Measurements from ENCODE around the gene CREG1.
A peak's percentile ranks its signal among the peaks of the same experiment; 100 is the strongest.

CREG1 gene

DNA sequence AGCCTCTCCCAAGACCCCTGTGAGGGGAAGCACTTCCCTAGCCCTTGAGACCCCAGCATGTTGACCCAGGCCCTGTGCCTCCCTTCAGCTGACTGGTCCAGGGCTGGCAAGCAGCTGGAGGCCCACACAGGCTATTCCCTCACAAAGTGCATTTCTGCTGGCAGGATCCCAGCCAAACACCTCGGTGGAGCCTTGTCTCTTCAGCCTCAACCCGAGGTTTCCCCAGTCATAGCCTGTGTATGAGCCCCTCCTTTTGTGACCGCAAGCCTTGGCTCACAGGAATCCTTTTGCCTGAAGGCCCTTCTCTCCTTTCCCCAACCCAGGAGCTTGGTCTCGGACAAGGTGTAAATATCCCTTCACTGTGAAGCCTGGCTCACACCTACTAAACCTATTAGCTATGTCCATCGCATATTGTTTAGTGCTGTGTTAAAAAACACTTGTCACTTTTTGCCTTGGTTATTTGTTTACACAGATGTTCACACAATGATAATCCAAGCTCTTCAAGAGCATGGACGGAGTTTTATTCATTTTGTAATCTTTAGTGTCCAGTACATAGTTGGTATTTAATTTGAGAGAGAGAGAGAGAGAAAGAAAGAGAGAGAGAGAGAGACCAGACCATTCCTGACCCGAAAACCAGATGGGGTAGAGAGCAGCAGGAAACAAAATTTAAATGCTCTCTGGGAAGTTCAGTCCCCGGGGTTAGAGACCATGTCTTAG, 26.7 kb downstream of the CREG1 start:
- POLR2A ChIA-PET (ENCODE audit: low non-redundant PET): no interaction called here
- no peak for TF ChIP-seq CTCF (conservative IDR thresholded peaks at IDR 0.05; ENCODE audit: low read depth)
- no peak for DNase-seq (ENCODE audit: low spot score)

DNA sequence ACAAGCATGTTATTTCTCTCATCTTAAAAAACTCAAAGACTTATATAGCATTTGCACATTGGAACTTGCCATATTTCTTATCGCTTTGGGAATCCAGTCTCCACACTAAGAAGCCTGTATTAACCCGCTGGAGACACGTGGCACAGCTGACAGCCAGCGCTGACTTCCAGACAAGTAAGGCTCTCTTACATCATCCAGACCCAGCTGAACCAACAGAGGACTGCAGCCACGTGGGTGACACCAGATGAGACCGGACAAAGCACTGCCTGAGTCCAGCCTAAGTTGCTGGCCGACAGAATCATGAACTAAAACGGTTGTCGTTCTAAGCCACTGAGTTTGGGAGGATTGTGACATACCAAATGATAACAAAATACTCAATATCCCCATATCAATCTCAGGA, 28.9 kb downstream of the CREG1 start:
- ChIA-PET CTCF (interaction anchor here (2.0 kb wide), 1 partner anchor 9 kb away, joined by 4 read pairs; no protein-coding TSS in a partner anchor), POLR2A (ENCODE audit: low non-redundant PET) (no interaction called here)
- no peak for DNase-seq (ENCODE audit: low spot score)
- no peak overlapping the region for H3K27ac ChIP-seq
- no peak for TF ChIP-seq CTCF (conservative IDR thresholded peaks at IDR 0.05; ENCODE audit: low read depth)

More for the DNA sequence above, 26.7 kb downstream of the CREG1 start:
- no peak overlapping the region for H3K27ac ChIP-seq
- CTCF ChIA-PET: interaction anchor here (0.7 kb wide), 1 partner anchor 22 kb away, joined by 3 read pairs; no protein-coding TSS in a partner anchor

DNA sequence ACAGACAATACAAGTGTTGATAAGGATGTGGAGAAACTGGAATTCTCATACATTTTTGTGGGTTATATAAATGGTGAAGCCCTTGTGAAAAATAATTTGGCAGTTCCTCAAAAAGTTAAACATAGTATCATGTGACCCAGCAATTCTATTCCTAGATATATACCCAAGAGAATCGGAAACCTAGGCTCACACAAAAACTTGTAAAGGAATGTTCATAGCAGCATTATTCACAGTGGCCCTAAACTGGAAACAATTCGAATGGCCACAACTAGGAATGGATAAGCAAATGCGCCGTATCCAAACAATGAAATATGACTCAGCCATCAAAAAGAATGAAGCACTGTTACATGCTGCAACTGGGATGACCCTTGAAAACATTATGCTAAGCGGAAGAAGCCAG, 31.3 kb downstream of the CREG1 start:
- TF ChIP-seq CTCF (conservative IDR thresholded peaks at IDR 0.05; ENCODE audit: low read depth): no peak
- no peak for DNase-seq (ENCODE audit: low spot score)
- ChIA-PET POLR2A (ENCODE audit: low non-redundant PET) (no interaction called here), CTCF (no interaction called here)
- H3K27ac ChIP-seq: no peak overlapping the region

- ChIA-PET CTCF (no interaction called here), POLR2A (ENCODE audit: low non-redundant PET) (no interaction called here)
- no peak overlapping the region for H3K27ac ChIP-seq
- TF ChIP-seq CTCF (conservative IDR thresholded peaks at IDR 0.05; ENCODE audit: low read depth): no peak
- no peak for DNase-seq (ENCODE audit: low spot score)
These were observed 32.8 kb downstream of the CREG1 start for GRCh38 chr1:167520711-167521206.

- POLR2A ChIA-PET (ENCODE audit: low non-redundant PET): no interaction called here
- no peak within 1 kb of the TSS for H3K27ac ChIP-seq
- DNase-seq (ENCODE audit: low spot score): no peak
- CTCF ChIA-PET: interaction anchor here (0.7 kb wide), 1 partner anchor 126 kb away, joined by 3 read pairs; no protein-coding TSS in a partner anchor
- no peak for TF ChIP-seq CTCF (conservative IDR thresholded peaks at IDR 0.05; ENCODE audit: low read depth)
These were observed 35.2 kb downstream of the CREG1 start, which contains the start of gene CD247 for GRCh38 chr1:167518331-167518700. Gene CD247, minus strand, starts transcription at chr1:167518529. Its CDS starts 64 bp downstream, at chr1:167518465.

DNA sequence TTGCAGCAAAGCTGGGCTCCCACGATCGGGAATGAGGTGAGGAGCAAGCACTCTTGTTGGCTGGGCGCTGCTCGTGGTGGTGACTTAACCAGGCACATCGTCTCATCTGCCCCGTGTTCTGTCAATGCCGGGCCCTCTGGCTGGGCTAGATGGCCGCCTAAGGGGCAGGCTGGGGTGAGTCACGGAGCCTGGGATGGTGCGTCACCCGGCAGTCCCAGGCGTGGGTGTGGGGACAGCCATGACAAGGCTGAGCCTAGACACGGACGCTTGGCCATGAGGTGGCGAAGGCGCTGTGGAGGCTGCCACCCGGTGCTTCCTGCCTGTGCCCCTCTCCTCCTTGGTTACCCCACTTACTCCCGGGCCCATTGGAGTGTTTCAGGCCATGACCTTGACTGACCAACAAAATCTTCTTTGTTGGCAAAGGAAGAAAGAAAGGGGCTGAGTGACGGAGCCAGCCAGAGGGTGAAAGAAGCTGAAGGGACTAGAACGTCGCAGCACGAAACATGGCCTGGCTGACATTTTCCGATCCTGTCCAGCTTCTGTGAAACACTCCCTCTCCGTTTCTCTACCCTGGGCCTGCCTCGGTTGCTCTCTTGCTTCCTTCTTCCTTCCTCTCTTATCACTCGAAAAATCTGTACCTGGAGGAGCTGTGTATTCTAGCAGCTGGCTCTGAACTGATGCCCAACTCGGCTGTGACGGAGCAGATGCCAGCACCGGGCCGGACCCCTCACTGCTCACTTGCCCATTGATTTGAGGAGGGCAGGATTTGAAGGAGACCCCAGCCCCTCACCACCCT, 35.8 kb downstream of the CREG1 start:
- no peak for TF ChIP-seq CTCF (conservative IDR thresholded peaks at IDR 0.05; ENCODE audit: low read depth)
- no peak overlapping the region for H3K27ac ChIP-seq
- peak; percentile 57 for DNase-seq (ENCODE audit: low spot score)
- ChIA-PET POLR2A (ENCODE audit: low non-redundant PET) (no interaction called here), CTCF (no interaction called here)

Measured in RWPE1 (cell line).